Raji (cell line): ENCODE measurements around the gene SLC1A2.

Source experiments
- POLR2A ChIP-seq: IDR thresholded peaks from 2 replicates; pipeline ENCODE4 v1.6.1; 2011; ENCODE audit warnings: low read depth, low read length, control low read depth; ENCODE audit not compliant: insufficient read depth

Gene SLC1A2

GRCh38 chr11:35419184-35419829, at the start of gene SLC1A2:
SLC1A2 (minus strand) TSS chr11:35419558; CDS start chr11:35418966, 592 bp downstream.
- TF ChIP-seq POLR2A, result no peak

- no peak for TF ChIP-seq POLR2A
Measured at GRCh38 chr11:35466058-35466457, 46.7 kb upstream of the SLC1A2 start.

GRCh38 chr11:35464308-35464707, 45.0 kb upstream of the SLC1A2 start:
- TF ChIP-seq POLR2A, result no peak

- TF ChIP-seq POLR2A, result no peak
Measured at GRCh38 chr11:35463331-35463751, 44.0 kb upstream of the SLC1A2 start.

- TF ChIP-seq POLR2A, result no peak
Measured at GRCh38 chr11:35461917-35462538, 42.7 kb upstream of the SLC1A2 start.

- TF ChIP-seq POLR2A, result no peak
Measured at GRCh38 chr11:35459489-35459888, 40.1 kb upstream of the SLC1A2 start.

GRCh38 chr11:35458846-35459245, 39.5 kb upstream of the SLC1A2 start:
- TF ChIP-seq POLR2A, result no peak

- TF ChIP-seq POLR2A, result no peak
Measured at GRCh38 chr11:35454362-35454761, 35.0 kb upstream of the SLC1A2 start.

GRCh38 chr11:35436581-35437250, 17.4 kb upstream of the SLC1A2 start:
- no peak for TF ChIP-seq POLR2A

- no peak for TF ChIP-seq POLR2A
Measured at GRCh38 chr11:35433588-35433987, 14.2 kb upstream of the SLC1A2 start.

GRCh38 chr11:35432464-35432863, 13.1 kb upstream of the SLC1A2 start:
- no peak for TF ChIP-seq POLR2A

- TF ChIP-seq POLR2A, result no peak
Measured at GRCh38 chr11:35427071-35427470, 7.7 kb upstream of the SLC1A2 start.

- TF ChIP-seq POLR2A, result no peak
Measured at GRCh38 chr11:35426351-35426750, 7.0 kb upstream of the SLC1A2 start.

GRCh38 chr11:35425603-35426212, 6.3 kb upstream of the SLC1A2 start:
- TF ChIP-seq POLR2A, result no peak

GRCh38 chr11:35424157-35424940, 5.0 kb upstream of the SLC1A2 start:
- no peak for TF ChIP-seq POLR2A
